HG02763 (cell line): ENCODE results near the gene LRRC41.
A peak's percentile ranks its signal among the peaks of the same experiment; 100 is the strongest.
"Not testable (repeated sequence)": the region's sequence is repeated elsewhere in the genome, so short reads cannot be mapped to it uniquely, and the experiment has no call there.

Experiments
- ATAC-seq: cut with Tn5 transposase; IDR thresholded peaks from one replicate; pipeline ENCODE4 v1.9.1; 2021; ENCODE audit warnings: mild to moderate bottlenecking, moderate library complexity; ENCODE audit not compliant: unreplicated experiment

The LRRC41 gene

GRCh38 chr1:46303038-46303871 is at the start of gene LRRC41, which contains the start of gene UQCRH:
LRRC41 (minus strand) TSS chr1:46303616; CDS start chr1:46303322, 294 bp downstream.
UQCRH (plus strand) TSS chr1:46303698; CDS start chr1:46303767, 69 bp downstream.
- peak; percentile 74 for ATAC-seq

- no peak for ATAC-seq
Measured at GRCh38 chr1:46352363-46352762, 48.9 kb upstream of the LRRC41 start.

GRCh38 chr1:46345281-46345680 is 41.9 kb upstream of the LRRC41 start:
- ATAC-seq = no peak

- no peak for ATAC-seq
Measured at GRCh38 chr1:46344481-46344880, 41.1 kb upstream of the LRRC41 start.

- no peak for ATAC-seq
Measured at GRCh38 chr1:46343705-46344104, 40.3 kb upstream of the LRRC41 start.

- no peak for ATAC-seq
Measured at GRCh38 chr1:46343351-46343695, 39.9 kb upstream of the LRRC41 start.

GRCh38 chr1:46342677-46343350 is 39.4 kb upstream of the LRRC41 start:
- no peak for ATAC-seq

- ATAC-seq = no peak
Measured at GRCh38 chr1:46342084-46342656, 38.8 kb upstream of the LRRC41 start.

- ATAC-seq = no peak
Measured at GRCh38 chr1:46341222-46342083, 38.0 kb upstream of the LRRC41 start.

- peak; percentile 86 for ATAC-seq
Measured at GRCh38 chr1:46340404-46341221, 37.2 kb upstream of the LRRC41 start, which contains the start of gene NSUN4. NSUN4 (plus strand) TSS chr1:46340807; CDS start chr1:46340827, 20 bp downstream.

GRCh38 chr1:46337409-46337808 is 34.0 kb upstream of the LRRC41 start:
- not testable (repeated sequence) for ATAC-seq

GRCh38 chr1:46335081-46335480 is 31.7 kb upstream of the LRRC41 start:
- no peak for ATAC-seq

- ATAC-seq = no peak
Measured at GRCh38 chr1:46334030-46334384, 30.6 kb upstream of the LRRC41 start.

- ATAC-seq = peak; percentile 42
Measured at GRCh38 chr1:46333300-46334029, 30.0 kb upstream of the LRRC41 start.

GRCh38 chr1:46331786-46332540 is 28.5 kb upstream of the LRRC41 start:
- not testable (repeated sequence) for ATAC-seq

- ATAC-seq = not testable (repeated sequence)
Measured at GRCh38 chr1:46330381-46330780, 27.0 kb upstream of the LRRC41 start.

GRCh38 chr1:46329807-46330206 is 26.4 kb upstream of the LRRC41 start:
- not testable (repeated sequence) for ATAC-seq

GRCh38 chr1:46328182-46328581 is 24.8 kb upstream of the LRRC41 start:
- ATAC-seq = not testable (repeated sequence)
